ENCODE results near the gene JAKMIP1. TPM values are rescaled to one million over a fixed set of nuclear protein-coding genes. Genes with fewer than 3 reads are reported as not detected.

The JAKMIP1 gene
- polyA plus RNA-seq, 1 donor from 2014 or later = 15.3 TPM

GRCh38 chr4:6071191-6071958 lies 129.0 kb downstream of the JAKMIP1 start:
- Histone ChIP-seq H3F3A (ENCODE audit: insufficient read depth, low read length, poor library complexity, severe bottlenecking) (no peaks in the 10 kb centered on the region), H2AFZ (ENCODE audit: low read depth, low read length) (no peak overlapping the region), H3K4me2 (ENCODE audit: low read length) (no peak overlapping the region), H3K9me3 (ENCODE audit: low read length) (no peaks in the 10 kb centered on the region), H3K9ac (ENCODE audit: low read length) (no peak overlapping the region), H3K4me3 (ENCODE audit: low read length) (no peak overlapping the region), H3K27ac (ENCODE audit: low read length) (no peak overlapping the region), H4K20me1 (ENCODE audit: insufficient read depth) (no peaks in the 10 kb centered on the region), H3K9me2 (ENCODE audit: insufficient read depth, low read length) (no peaks in the 10 kb centered on the region), H3K36me3 (ENCODE audit: insufficient read depth, low read length) (no peaks in the 10 kb centered on the region), H3K79me2 (replicated peaks; ENCODE audit: insufficient read depth, low read length) (no peaks in the 10 kb centered on the region), H3K27me3 (ENCODE audit: insufficient read depth, low read depth, low read length) (no peaks in the 10 kb centered on the region)
- no peak for TF ChIP-seq SMC3 (conservative IDR thresholded peaks at IDR 0.05; ENCODE audit: poor library complexity)
- TF ChIP-seq POLR2AphosphoS5 (IDR thresholded peaks at IDR 0.05) = no peak
- TF ChIP-seq EP300 (conservative IDR thresholded peaks at IDR 0.05; ENCODE audit: poor library complexity, severe bottlenecking) = no peak
- TF ChIP-seq, protein P1, sequence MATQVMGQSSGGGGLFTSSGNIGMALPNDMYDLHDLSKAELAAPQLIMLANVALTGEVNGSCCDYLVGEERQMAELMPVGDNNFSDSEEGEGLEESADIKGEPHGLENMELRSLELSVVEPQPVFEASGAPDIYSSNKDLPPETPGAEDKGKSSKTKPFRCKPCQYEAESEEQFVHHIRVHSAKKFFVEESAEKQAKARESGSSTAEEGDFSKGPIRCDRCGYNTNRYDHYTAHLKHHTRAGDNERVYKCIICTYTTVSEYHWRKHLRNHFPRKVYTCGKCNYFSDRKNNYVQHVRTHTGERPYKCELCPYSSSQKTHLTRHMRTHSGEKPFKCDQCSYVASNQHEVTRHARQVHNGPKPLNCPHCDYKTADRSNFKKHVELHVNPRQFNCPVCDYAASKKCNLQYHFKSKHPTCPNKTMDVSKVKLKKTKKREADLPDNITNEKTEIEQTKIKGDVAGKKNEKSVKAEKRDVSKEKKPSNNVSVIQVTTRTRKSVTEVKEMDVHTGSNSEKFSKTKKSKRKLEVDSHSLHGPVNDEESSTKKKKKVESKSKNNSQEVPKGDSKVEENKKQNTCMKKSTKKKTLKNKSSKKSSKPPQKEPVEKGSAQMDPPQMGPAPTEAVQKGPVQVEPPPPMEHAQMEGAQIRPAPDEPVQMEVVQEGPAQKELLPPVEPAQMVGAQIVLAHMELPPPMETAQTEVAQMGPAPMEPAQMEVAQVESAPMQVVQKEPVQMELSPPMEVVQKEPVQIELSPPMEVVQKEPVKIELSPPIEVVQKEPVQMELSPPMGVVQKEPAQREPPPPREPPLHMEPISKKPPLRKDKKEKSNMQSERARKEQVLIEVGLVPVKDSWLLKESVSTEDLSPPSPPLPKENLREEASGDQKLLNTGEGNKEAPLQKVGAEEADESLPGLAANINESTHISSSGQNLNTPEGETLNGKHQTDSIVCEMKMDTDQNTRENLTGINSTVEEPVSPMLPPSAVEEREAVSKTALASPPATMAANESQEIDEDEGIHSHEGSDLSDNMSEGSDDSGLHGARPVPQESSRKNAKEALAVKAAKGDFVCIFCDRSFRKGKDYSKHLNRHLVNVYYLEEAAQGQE (IDR thresholded peaks at IDR 0.05; ENCODE audit: borderline replicate concordance) = no peak
- TF ChIP-seq RAD21 (conservative IDR thresholded peaks at IDR 0.05) = no peak
- no peak for TF ChIP-seq TAF1 (IDR thresholded peaks at IDR 0.05; ENCODE audit: low read depth)
- TF ChIP-seq, protein P2, sequence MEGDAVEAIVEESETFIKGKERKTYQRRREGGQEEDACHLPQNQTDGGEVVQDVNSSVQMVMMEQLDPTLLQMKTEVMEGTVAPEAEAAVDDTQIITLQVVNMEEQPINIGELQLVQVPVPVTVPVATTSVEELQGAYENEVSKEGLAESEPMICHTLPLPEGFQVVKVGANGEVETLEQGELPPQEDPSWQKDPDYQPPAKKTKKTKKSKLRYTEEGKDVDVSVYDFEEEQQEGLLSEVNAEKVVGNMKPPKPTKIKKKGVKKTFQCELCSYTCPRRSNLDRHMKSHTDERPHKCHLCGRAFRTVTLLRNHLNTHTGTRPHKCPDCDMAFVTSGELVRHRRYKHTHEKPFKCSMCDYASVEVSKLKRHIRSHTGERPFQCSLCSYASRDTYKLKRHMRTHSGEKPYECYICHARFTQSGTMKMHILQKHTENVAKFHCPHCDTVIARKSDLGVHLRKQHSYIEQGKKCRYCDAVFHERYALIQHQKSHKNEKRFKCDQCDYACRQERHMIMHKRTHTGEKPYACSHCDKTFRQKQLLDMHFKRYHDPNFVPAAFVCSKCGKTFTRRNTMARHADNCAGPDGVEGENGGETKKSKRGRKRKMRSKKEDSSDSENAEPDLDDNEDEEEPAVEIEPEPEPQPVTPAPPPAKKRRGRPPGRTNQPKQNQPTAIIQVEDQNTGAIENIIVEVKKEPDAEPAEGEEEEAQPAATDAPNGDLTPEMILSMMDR (IDR thresholded peaks at IDR 0.05; ENCODE audit: poor library complexity, severe bottlenecking) = no peak
- TF ChIP-seq EZH2 (IDR thresholded peaks at IDR 0.05; ENCODE audit: borderline replicate concordance, insufficient read depth, low read length, poor library complexity, severe bottlenecking) = no peak
- TF ChIP-seq MXI1 (conservative IDR thresholded peaks at IDR 0.05; ENCODE audit: poor library complexity, severe bottlenecking) = no peak

- TF ChIP-seq, protein P1 (IDR thresholded peaks at IDR 0.05; ENCODE audit: borderline replicate concordance) = no peak
- TF ChIP-seq POLR2AphosphoS5 (IDR thresholded peaks at IDR 0.05) = no peak
- TF ChIP-seq EP300 (conservative IDR thresholded peaks at IDR 0.05; ENCODE audit: poor library complexity, severe bottlenecking) = no peak
- no peak for TF ChIP-seq MXI1 (conservative IDR thresholded peaks at IDR 0.05; ENCODE audit: poor library complexity, severe bottlenecking)
- TF ChIP-seq SMC3 (conservative IDR thresholded peaks at IDR 0.05; ENCODE audit: poor library complexity) = no peak
- TF ChIP-seq RAD21 (conservative IDR thresholded peaks at IDR 0.05) = no peak
- TF ChIP-seq, protein P2 (IDR thresholded peaks at IDR 0.05; ENCODE audit: poor library complexity, severe bottlenecking) = no peak
- TF ChIP-seq EZH2 (IDR thresholded peaks at IDR 0.05; ENCODE audit: borderline replicate concordance, insufficient read depth, low read length, poor library complexity, severe bottlenecking) = no peak
- no peak for TF ChIP-seq TAF1 (IDR thresholded peaks at IDR 0.05; ENCODE audit: low read depth)
- no peaks in the 10 kb centered on the region for H3K36me3 ChIP-seq (ENCODE audit: insufficient read depth, low read length)
- no peaks in the 10 kb centered on the region for H4K20me1 ChIP-seq (ENCODE audit: insufficient read depth)
- no peaks in the 10 kb centered on the region for H3K79me2 ChIP-seq (replicated peaks; ENCODE audit: insufficient read depth, low read length)
- no peak overlapping the region for H3K4me2 ChIP-seq (ENCODE audit: low read length)
- H3K9me3 ChIP-seq (ENCODE audit: low read length) = no peaks in the 10 kb centered on the region
- no peak overlapping the region for H3K4me3 ChIP-seq (ENCODE audit: low read length)
- H3K9me2 ChIP-seq (ENCODE audit: insufficient read depth, low read length) = no peaks in the 10 kb centered on the region
- H3K27me3 ChIP-seq (ENCODE audit: insufficient read depth, low read depth, low read length) = no peaks in the 10 kb centered on the region
- H3K9ac ChIP-seq (ENCODE audit: low read length) = no peak overlapping the region
- H3K27ac ChIP-seq (ENCODE audit: low read length) = no peak overlapping the region
- H2AFZ ChIP-seq (ENCODE audit: low read depth, low read length) = no peak overlapping the region
- H3F3A ChIP-seq (ENCODE audit: insufficient read depth, low read length, poor library complexity, severe bottlenecking) = no peaks in the 10 kb centered on the region
These were observed 130.3 kb downstream of the JAKMIP1 start for GRCh38 chr4:6069845-6070709.

All from neural cell (in vitro differentiated cells).